SK-N-SH treated with all-trans-retinoic acid at 6 μM for 48 hours (cell line): ENCODE data around the gene MTREX.

ENCODE experiments used
- CSDC2 ChIP-seq: fragments of 250-450 bp; sonication (Bioruptor Pico); IDR thresholded peaks from 2 replicates; pipeline ENCODE4 v1.5.0; 2020; ENCODE audit warnings: mild to moderate bottlenecking, moderate library complexity
- CSRNP3 ChIP-seq: fragments of 250-450 bp; sonication (Bioruptor Pico); IDR thresholded peaks from 2 replicates; pipeline ENCODE4 v1.5.1; 2021; ENCODE audit warnings: mild to moderate bottlenecking, moderate library complexity
- ESRRG ChIP-seq: fragments of 250-450 bp; sonication (Bioruptor Pico); IDR thresholded peaks from 2 replicates; pipeline ENCODE4 v1.6.1; 2021; ENCODE audit warnings: mild to moderate bottlenecking
- ISL1 ChIP-seq: fragments of 250-450 bp; sonication (Bioruptor Pico); IDR thresholded peaks from 2 replicates; pipeline ENCODE4 v2.1.2; 2022; ENCODE audit warnings: mild to moderate bottlenecking, moderate library complexity
- OSR1 ChIP-seq: fragments of 250-450 bp; sonication (Bioruptor Pico); IDR thresholded peaks from 2 replicates; pipeline ENCODE4 v1.8.0; 2022; ENCODE audit warnings: moderate library complexity, mild to moderate bottlenecking, inconsistent platforms
- PATZ1 ChIP-seq: fragments of 250-450 bp; sonication (Bioruptor Pico); IDR thresholded peaks from 2 replicates; pipeline ENCODE4 v1.8.0; 2020; ENCODE audit warnings: mild to moderate bottlenecking, moderate library complexity, borderline replicate concordance
- RARB ChIP-seq: fragments of 250-450 bp; sonication (Bioruptor Pico); IDR thresholded peaks from 2 replicates; pipeline ENCODE4 v1.8.0; 2021; ENCODE audit warnings: mild to moderate bottlenecking, moderate library complexity
- ZFP30 ChIP-seq: fragments of 450-650 bp; formaldehyde crosslinking; IDR thresholded peaks from 2 replicates; pipeline ENCODE4 v1.5.0; 2022; ENCODE audit warnings: mild to moderate bottlenecking, moderate library complexity
- ZNF565 ChIP-seq: fragments of 450-650 bp; formaldehyde crosslinking; conservative IDR thresholded peaks from 2 replicates; pipeline ENCODE4 v1.5.0; 2020; ENCODE audit warnings: low read depth, mild to moderate bottlenecking, moderate library complexity
- ZNF70 ChIP-seq: fragments of 450-650 bp; formaldehyde crosslinking; IDR thresholded peaks from 2 replicates; pipeline ENCODE4 v1.5.0; 2020; ENCODE audit warnings: mild to moderate bottlenecking, moderate library complexity
- ZNF8 ChIP-seq: fragments of 450-650 bp; formaldehyde crosslinking; IDR thresholded peaks from 2 replicates; pipeline ENCODE4 v1.5.0; 2020; ENCODE audit warnings: mild to moderate bottlenecking, moderate library complexity

GRCh38 chr5:55384072-55384471 lies 76.3 kb downstream of the MTREX start:
- TF ChIP-seq CSDC2 (CRISPR knock-in tag) (no peak), RARB (no peak), ZNF8 (no peak), CSRNP3 (CRISPR knock-in tag) (no peak), ZNF70 (no peak), ZNF565 (CRISPR knock-in tag) (no peak), PATZ1 (no peak), ESRRG (no peak), OSR1 (CRISPR knock-in tag) (no peak), ISL1 (CRISPR knock-in tag) (no peak), ZFP30 (no peak)
